GM19372 (cell line): ENCODE results near the gene PDLIM4.
A peak's percentile ranks its signal among the peaks of the same experiment; 100 is the strongest.

Experiments
- ATAC-seq: cut with Tn5 transposase; IDR thresholded peaks from one replicate; pipeline ENCODE4 v1.9.1; 2021; ENCODE audit warnings: mild to moderate bottlenecking, low read depth, moderate library complexity; ENCODE audit not compliant: unreplicated experiment

PDLIM4 gene

DNA sequence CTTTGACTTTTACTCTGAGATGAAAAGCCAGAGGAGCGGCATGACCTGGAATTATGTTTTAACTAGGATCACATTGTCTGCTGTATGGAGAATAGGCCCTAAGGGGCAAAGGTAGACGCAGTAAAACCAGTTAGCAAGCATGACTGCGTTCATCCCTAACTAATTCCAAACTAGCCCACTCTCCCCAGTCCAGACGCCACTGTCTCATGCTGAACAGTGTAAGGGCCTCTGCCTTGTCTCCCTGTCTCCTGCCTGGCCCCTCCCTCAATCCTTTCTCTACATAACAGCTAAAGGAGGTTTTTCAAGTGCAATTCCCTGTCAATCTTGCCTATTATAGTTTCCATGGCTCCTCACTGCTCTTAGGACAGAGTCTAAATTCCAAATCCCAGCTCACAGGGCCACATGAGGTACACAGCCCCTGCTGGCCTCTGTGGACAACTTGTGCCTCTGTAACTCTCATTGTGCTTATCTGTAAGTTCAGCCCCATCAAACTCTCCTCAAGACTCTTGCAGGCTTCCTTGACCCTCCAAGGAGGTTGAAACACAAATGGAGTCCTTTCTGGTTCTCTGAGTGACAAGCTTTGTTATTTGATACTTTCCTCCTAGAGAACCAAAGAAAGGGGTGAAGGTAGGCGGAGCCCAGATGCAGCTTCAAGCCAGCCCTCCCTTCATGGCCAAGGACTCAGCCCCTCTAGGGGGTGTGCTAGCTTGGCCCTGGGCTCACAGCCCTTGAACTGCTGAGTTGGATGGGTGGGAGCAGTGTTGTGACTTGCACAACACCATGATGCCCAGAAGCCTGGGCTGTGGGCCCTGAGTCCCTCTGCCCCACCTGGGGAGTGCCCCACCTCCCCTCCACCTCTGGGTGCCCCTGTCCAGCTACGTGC is 20.7 kb downstream of the PDLIM4 start:
- ATAC-seq, result no peak

DNA sequence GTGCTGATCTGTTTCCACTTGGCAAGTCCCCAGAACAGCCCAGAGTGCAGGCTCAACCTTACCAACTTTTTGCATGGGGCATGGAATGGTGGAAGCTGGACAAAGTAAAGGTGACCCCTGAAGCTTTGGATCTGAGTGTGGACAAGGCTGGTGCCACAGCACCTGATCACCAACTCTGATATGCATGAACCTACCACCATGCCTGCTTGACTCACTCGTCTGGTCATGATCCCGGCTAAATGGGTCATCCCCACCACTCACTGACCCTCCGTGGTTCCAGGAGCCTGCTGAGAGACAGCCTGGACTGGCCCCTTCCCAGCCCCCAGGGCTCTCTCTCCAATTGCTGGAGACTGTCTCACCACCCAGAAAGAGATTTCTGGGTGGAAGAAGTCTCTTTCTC is 22.3 kb downstream of the PDLIM4 start:
- no peak for ATAC-seq

DNA sequence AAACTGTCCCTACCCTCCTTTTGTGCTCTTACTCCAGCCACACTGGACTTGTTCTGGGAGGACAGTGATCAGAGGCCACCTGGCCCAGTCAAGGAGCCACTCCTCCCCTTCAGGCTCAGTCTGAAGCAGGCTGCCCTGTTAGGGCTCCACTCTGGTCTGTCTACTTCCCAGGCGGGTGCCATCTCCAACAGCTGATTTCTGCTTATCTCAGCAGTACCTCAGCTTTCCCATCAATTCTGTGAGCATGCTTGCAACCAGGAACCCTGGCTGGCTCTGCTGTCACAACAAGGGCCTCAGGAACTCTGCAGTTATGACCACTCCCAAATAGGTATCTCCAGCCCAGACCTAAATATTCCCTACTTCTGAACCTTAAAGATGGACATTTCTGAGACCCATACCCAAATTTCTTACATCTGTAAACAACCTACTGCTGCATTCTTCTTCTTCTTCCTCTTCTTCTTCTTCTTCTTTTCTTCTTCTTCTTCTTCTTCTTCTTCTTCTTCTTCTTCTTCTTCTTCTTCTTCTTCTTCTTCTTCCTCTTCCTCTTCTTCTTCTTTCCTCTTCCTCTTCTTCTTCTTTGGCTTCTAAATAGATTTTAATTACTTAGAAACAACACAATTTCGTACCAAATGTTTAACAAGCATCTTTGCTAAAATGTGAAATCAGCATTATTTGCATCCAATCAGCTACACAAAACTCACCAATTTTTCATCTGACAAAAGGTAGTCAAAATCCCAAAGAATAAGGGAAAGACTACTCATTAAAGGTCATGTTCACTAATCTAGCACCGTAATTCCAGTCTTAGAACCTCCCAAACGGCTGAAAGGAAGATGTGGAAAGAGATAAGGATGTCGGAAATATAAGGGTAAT is 23.1 kb downstream of the PDLIM4 start:
- ATAC-seq, result no peak

DNA sequence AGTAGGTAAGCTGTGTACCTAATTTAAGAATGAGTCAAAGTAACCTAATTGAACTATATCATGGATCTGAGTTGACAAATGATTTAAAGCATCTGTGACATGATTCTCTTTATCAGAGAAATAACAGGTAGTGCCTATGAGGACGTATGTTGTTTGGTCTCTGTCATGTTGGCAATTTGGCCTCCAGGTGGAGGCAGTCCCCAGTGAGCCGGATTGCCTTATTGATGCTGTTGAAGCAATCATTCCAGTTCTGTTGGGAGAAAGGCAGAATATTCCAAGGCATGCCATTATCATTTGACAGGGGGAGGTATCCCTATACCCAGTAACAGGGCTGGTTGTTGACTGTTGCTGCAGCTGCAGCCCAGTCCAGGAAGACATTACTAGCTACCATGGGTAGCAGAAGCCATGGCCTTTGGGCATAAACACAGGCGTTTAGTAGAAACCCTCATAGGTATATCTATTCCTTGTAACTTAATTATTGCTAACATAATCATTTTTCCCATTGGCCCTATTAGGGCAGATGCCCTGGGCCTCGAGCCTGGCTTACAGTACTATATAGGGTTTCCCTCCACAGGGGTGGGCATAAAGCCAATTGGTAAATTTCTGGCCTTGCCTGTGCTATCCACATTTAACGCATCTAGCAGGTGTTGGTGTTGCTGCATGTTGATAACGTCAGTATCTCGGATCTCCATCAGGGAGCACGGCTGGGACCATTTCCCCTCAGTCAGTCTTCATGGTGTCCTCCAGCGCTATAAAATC is 24.5 kb downstream of the PDLIM4 start:
- no peak for ATAC-seq

DNA sequence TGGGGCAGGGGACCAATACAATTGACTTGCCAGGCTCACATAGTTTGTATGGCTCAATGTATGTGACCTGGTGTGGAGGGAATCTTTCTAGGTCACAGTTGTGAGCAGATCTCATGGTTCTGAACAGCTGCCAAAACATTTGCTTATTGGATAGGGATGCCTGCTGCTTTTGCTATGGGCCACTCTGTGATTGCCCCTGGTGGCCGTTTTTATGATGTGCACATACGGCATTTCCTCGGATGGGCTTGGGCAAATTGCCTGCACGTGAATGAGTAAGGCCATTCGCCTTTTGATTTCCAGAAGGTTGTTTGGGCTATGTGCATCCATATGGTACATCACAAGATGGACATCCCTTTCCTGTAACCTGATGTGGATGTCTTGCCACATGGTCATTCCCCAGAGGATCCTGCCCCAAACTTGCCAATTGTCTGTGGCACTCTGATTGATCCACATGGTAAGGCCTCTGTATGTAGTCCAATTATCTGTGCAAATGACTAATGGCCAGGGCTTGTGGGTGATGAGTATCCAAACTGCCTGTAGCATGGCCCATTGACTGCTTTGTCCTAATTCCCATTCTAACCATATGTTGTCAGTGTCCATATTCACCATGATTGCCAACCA is 26.0 kb downstream of the PDLIM4 start:
- no peak for ATAC-seq

DNA sequence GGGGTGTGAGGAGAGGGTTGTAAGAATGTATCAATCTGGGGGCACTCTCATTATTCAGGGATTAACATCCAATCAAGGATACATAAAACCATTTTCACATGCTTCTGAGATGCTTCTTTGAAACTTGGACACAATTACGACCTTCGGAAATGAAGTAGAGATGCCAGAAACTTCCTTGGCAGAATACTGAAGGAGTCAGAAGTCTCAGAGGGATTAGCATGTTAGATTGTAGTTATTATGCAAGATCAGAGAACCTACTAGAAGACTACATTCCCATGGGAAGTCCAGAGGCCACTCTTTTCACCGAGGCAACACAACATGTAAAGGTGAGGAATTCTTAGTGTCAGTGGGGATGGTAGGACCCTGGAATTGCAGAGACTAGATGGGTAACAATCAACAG is 31.6 kb downstream of the PDLIM4 start:
- no peak for ATAC-seq

DNA sequence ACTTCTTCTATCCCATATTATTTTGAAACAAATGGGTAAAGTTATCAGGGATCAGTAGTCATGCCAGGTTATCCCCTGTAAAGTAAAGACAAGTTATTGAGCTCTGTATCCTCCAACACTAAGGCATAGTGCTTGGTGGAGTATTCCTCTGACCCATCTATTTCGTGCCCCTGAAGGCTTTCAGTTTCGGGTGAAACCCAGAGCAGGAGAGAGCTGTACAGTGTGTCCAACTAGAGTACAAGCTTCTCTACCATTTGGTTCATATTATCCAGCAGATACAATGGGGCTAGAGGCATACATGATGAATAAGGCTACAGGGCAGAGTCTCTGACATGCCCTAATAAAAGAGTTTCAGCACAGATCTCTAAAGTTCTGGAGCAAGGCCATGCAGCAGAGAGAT is 33.5 kb downstream of the PDLIM4 start:
- no peak for ATAC-seq

DNA sequence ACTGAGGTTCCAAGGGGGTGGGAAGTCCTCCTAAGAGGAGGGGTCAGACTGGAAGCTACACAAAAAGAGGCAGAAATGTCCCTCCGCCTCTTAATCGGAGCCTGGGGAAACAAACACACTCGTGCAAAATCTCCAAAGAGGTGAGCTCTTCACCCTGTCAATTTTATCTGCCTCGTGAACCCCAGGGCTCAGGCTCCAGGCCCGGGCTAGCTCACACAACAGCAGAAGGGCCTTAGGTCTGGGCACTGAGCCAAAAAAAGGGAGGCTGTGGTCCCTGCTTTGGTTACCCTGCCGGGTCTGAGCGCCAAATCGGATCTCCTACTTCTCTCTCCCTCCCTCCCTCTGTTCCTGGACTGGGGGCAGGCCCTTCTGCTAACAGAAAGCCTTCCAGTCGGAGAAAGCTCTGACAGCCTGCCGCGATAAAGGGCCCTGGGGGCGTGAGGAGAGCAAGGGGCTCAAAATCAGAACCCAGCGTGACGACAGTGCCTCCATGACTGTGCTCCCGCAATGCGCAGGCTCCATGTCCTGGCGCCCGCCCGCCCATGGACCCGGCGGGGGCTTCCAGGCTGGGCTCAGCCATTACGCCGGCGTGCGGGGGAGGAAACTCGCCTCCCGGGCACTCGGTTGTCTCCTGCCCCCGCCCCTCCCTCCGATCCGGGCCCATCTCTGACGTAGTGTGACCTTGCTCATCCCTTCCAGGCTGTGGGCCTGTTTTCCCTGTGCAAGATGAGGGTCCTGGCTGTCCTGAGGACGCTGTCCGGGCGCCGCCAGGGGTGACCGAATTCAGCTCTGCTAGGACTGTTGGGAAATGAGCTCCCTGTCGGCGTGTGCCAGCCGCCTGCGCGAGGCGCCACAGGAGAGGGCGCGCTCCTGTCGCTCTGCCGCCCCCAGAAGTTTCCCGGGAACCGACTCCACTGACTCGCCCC is 35.8 kb downstream of the PDLIM4 start:
- peak; percentile 30 for ATAC-seq

DNA sequence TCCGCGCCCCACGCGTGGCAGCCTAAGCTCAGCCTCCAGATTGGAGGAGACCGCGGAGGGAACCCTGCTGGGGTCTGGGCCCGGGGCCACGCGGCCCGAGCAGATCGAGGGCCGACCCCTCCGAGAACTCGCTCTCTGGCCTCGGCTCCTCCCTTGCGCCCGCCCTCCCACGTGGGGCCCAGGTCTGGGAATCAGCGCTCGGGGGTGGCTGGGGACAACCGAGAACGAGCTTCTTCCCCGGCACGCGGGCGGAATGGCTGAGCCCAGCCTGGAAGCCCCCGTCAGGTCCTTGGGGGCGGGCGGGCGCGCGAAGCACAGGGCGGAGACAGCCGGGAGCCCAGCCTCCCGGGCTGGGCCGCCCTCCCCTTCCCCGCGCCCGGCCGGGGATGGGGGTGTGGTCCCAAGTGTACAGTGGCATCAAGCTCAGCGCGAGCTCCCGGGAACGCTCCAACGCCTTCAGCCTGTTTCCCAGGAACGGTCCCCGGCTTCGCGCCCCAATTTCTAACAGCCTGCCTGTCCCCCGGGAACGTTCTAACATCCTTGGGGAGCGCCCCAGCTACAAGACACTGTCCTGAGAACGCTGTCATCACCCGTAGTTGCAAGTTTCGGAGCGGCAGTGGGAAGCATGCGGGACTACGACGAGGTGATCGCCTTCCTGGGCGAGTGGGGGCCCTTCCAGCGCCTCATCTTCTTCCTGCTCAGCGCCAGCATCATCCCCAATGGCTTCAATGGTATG is 36.7 kb downstream of the PDLIM4 start, which contains the start of gene SLC22A4:
Gene SLC22A4 (plus strand): TSS at position 403 of the 736 bp plus-strand sequence. CDS start 223 bp downstream, at position 626.
- peak; percentile 58 for ATAC-seq

DNA sequence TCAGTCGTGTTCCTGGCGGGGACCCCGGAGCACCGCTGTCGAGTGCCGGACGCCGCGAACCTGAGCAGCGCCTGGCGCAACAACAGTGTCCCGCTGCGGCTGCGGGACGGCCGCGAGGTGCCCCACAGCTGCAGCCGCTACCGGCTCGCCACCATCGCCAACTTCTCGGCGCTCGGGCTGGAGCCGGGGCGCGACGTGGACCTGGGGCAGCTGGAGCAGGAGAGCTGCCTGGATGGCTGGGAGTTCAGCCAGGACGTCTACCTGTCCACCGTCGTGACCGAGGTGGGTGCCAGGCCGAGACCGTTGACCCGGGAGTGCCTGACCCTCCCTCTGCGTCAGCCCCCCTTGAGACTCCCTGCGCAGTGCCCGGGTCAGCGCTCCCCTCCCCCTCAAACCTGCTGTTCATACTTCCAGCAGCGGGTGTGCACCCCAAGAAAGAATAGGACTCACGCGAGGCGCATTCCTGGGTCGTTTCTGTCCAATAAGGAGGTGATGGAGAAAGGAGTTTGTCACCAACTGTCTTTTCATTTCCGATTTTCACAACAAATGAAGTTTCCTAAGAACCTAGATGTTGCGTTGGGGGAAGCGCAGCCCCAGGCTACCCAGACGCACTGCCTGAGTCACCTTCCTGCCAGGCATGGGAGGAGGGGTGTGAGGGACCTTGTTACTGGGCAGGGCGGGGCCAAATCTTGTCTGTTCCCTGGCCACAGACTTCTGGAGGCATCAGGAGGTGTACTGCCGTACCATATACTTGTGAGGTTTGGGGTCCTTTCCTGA is 37.4 kb downstream of the PDLIM4 start:
- peak; percentile 8 for ATAC-seq

DNA sequence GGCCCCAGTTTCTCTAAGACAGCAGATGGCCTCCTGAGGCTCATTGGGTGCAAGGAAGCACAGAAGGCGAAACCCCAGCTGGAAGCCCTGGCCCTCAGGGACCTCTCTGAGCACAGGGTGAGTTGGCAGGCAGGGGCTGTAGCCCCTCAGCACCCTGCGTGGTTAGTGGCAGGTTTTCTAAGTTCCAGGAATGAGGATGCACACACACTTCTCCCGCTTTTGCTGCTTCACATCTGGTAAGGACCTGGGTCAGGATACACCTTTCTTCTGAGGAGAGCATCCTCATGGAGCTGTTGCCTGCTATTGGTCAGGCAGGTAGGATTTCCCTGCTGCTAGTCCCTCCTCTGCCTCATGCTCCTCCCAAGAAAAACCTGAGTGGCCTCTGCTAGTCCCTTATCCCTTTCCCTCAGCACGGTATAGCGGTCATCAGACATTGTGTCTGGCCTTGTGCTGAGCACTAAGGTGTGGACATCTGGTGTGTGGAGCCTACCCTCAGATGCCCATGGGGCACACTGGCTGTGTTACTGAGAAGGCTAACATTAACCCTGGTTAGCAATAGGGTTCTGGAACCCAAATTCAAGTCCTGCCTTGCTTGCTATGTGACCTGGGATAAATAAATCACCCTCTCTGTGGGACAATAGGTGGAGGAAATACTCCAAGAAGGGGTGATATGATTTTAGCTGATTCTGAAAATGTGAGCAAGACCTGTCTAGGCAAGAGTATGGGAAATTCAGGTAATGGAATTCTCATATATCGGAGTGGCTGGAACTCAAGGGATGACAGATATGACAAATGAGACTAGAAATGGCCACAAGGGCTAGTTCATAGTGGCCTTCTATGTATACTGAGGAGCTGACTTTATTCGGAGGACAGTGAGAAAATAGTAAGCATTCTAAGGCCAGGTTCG is 38.3 kb downstream of the PDLIM4 start:
- no peak for ATAC-seq

DNA sequence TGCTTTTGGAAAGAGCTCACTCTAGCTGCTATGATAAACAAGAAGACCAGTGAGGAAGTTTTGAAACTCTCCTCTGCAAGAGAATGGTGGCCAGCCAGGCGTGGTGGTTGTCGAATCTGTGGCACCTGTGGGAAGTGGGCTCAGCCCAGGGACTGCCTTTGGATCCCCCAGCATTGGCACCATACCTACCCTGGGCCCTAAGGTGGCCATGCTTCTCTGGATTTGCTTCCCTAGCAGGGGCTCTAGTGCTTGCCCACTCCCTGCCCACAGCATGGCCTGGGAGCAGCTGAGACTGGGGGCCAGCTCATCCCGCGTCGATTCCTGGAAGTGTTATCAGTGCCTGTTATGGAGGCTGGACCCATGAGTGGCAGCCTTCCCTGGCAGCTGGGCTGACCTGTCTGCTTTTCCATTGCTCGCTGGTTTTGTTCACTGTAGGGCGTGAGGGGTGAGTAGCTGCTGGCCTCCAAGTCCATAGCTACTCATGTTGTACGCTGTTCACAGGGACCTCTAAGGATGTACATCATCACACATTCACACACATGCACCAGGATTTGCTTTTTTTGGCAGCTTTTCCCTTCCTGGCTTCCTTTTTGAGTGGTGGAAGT is 39.0 kb downstream of the PDLIM4 start:
- no peak for ATAC-seq

DNA sequence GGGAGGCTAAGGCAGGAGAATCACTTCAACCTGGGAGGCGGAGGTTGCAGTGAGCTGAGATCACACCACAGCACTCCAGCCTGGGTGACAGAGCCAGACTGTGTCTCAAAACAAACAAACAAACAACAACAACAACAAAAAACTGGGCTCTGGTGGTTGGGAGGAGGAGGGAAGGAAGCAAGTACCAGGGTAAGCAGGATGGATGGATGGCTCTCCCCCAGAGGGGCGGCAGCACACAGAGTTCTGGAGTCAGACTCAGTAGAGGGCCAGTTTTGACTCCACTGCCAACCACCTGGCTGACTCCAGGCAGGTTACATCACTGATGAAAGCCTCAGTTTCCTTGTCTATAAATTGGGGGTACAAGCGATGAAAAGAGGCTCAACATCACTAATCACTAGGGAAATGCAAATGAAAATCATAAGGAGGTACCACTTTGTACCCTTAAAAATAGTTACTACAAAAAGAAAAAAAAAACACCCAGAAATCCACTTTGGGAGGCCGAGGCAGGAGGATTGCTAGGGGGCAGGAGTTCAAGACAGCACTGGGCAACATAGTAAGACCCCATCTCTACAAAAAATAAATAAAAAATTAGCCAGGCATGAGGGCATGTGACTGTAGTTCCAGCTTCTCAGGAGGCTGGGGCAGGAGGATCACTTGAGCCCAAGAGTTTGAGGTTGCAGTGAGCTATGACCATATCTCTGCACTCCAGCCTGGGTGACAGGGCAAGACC is 39.9 kb downstream of the PDLIM4 start:
- no peak for ATAC-seq

DNA sequence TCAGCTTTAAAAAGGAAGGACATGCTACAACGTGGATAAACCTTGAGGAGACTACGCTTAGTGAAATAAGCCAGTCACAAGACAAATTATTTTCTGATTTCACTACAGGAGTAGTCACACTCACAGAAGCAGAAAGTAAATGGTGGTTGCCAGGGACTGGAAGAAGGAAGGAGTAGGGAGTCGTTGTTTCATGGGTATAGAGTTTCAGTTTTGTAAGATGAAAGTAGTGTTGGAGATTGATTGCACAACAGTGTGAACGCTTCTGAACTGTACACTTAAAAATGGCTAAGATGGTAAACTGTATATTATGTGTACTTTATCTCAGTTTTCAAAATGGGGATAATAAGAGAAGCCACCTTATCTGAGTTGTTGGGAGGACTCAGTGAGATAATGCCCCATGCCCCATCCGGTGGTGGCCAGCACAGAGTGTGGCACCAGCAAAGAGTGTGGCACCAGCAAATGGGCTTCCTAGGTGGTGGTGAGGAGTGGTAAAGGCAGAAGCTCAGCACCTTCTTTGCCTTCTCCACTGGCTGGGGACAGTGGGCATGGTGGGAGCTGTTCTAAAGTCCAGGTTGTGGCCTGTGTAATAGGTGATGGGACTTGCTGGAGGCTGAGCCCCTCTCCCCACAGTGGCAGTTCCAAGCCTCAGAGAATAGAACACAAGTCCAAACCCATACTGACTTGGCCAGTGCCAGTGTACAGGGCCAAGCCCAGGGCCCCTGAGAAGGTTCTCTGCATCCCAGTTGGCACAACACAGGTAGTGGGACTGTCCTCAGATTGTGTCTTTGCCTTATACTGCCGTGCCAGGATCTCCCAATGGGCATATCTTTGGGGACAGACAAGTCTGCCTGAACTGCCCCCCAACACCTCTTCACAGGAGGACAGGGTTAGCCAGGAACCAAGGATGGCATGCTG is 41.1 kb downstream of the PDLIM4 start:
- ATAC-seq, result no peak

DNA sequence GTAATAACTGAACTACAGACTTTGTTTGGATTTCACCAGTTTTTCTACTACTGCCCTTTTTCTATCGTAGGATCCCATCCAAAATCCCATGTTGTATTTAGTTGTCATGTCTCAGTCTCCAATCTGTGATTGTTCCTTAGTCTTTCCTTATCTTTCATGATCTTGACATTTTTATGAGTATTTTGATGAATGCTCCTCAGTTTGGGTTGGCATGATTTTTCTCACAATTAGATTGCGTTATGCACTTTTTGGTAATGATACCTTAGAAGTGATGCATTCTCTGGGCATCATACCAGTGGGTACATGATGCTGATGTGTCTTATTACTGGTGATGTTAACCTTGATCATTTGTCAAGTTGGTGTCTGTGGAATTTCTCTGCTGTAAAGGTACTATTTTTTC is 42.4 kb downstream of the PDLIM4 start:
- no peak for ATAC-seq
